GM12873 (cell line): ENCODE data around the gene TDRD7.

ENCODE experiments used
- CTCF ChIP-seq: IDR thresholded peaks from 2 replicates; pipeline ENCODE4 v1.5.1; 2012; ENCODE audit warnings: low read depth, mild to moderate bottlenecking, moderate library complexity, low read length, control low read depth; ENCODE audit not compliant: insufficient read depth; ENCODE audit errors: missing control alignments

Gene TDRD7

GRCh38 chr9:97430316-97431043, 18.6 kb downstream of the TDRD7 start:
- TF ChIP-seq CTCF: no peak

- no peak for TF ChIP-seq CTCF
Observed at GRCh38 chr9:97431044-97431441, 19.1 kb downstream of the TDRD7 start.

- no peak for TF ChIP-seq CTCF
Observed at GRCh38 chr9:97431549-97432143, 19.8 kb downstream of the TDRD7 start.

- TF ChIP-seq CTCF: no peak
Observed at GRCh38 chr9:97437051-97437600, 25.2 kb downstream of the TDRD7 start.

- no peak for TF ChIP-seq CTCF
Observed at GRCh38 chr9:97438257-97438656, 26.4 kb downstream of the TDRD7 start.

GRCh38 chr9:97438666-97439065, 26.8 kb downstream of the TDRD7 start:
- no peak for TF ChIP-seq CTCF

GRCh38 chr9:97440160-97440559, 28.3 kb downstream of the TDRD7 start:
- no peak for TF ChIP-seq CTCF
